GOT3 (cell line): ENCODE data around the gene AARS2.
"Not testable (repeated sequence)": the region's sequence is repeated elsewhere in the genome, so short reads cannot be mapped to it uniquely, and the experiment has no call there.

Experiments used
- DNase-seq: peaks from one replicate; lab custom pipeline; 2025; ENCODE audit warnings: mixed read lengths; lab: John Stamatoyannopoulos, UW

Gene AARS2

DNA sequence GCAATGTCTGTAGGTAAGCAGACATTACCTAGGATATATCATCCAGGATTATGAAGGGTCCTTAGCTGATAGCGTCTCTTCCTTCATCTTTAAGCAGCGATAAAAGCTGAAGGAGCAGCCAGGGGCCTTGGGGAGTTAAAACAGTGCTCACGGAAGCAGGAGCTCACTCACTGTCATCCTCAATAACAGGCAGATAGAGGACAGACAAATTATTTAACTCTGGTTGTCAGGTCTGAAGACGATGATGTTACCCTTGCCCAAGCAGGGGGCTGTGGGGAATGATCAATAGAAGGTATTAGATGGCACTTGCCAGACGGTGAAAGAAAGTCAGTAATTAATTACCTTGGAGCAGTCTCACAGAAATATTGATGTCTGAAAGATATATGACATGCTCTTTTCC is 16.7 kb upstream of the AARS2 start:
- DNase-seq = no peak

DNA sequence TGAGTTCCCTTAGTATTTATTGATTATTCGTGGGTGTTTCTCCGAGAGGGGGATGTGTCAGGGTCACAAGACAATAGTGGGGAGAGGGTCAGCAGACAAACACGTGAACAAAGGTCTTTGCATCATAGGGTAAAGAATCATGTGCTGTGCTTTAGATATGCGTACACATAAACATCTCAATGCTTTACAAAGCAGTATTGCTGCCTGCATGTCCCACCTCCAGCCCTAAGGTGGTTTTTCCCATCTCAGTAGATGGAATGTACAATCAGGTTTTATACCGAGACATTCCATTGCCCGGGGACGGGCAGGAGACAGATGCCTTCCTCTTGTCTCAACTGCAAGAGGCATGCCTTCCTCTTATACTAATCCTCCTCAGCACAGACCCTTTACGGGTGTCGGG is 15.1 kb upstream of the AARS2 start:
- DNase-seq = not testable (repeated sequence)

DNA sequence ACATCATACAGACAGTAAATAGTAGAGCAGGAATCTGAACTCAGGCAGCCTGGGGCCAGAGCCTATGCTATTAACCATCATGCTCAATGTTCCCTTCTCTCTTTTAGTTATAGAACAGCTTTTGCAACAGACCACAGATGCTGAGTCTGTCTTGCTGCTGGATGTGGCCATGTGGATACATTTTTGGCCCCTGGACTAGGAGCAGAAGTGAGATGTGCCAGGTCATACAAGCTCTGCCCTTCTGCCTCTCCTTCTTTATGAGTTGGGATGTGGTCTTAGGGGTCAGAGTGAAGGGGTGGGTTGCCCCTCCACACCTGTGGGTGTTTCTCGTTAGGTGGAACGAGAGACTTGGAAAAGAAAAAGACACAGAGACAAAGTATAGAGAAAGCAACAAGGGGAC is 14.6 kb upstream of the AARS2 start:
- DNase-seq = no peak

DNA sequence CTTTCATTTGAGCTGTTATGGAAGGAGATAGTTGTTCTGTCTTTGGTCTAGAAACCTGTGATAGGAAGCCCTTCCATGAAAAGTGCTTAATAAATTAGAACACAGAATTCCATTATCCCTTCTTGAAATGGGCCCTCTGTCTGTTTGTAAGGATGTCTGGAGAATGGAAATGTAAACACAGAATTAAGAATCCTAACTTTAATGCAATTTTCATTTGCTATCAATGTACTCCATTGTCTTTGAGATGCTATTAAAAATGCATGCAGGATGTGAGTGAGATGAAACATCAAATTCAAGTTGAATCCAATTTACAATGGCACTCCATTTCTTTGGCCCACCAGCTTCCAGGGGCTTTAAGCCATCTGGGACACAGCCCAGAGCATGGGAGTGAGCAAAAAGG is 13.9 kb upstream of the AARS2 start:
- no peak for DNase-seq

DNA sequence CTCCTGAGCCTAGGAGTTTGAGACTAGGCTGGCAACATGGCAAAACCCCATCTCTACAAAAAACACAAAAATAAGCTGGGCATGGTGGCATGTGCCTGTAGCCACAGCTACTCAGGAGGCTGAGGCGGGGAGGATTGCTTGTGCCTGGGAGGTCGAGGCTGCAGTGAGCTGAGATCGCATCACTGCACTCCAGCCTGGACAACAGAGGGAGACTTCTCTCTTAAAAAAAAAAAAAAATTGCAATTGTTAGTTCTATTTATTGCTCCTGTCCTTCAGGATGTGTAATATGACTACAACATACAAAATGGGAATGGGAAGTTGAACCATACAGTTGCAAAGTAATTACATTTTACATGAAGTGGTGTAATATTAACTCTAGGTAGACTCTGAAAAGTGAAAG is 8.1 kb upstream of the AARS2 start:
- DNase-seq = no peak

DNA sequence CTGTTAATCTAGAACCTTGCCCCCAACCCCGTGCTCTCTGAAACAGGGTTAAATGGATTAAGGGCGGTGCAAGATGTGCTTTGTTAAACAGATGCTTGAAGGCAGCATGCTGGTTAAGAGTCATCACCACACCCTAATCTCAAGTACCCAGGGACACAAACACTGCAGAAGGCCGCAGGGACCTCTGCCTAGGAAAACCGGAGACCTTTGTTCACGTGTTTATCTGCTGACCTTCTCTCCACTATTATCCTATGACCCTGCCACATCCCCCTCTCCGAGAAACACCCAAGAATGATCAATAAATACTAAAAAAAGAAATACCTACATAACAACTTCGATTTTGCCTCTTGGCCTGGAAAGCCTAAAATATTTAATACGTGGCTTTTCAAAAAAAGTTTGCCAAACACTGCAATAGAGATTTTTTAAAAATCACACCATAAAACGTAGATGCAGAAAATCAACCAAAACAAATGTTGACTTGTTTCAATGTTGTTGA is 4.0 kb upstream of the AARS2 start:
- not testable (repeated sequence) for DNase-seq

DNA sequence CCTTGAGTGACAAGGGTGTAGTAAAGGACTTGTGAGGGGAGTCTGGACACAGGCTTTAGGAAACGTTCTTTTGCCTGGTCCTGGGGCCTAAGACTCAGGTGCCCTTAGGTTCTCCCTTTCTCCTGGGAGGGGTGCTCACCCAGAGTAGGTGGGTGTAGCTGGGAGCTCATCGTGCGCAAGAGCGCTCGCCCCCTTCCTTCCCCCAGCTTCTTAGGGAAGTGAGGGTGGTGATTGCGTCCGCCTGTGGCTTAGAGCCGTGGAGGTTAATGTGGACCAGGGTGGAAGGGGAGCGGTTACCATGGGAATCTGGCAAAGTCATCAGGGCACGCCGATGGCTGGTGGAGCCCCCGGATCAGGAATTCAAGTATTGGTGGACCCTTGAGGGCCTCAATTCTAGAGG is 3.3 kb upstream of the AARS2 start:
- DNase-seq = no peak

DNA sequence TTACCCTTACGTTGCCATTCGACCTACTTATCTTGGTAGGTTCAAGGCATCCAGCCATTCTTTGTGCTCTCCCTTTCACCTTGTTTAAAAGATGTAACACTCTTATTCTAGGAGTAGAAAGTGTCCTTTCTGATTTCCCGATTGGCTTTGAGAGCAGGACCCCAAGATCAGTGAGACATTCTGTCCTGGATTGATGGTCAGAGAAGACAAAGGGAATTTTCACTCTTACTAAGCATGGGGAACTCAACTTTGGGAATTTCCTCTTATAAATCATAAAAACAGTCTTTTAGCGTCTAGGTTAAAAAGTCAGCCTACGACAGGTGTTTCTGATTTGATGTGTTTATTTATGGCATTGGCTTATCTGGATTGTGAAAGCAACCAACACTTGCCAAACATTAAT is 2.8 kb upstream of the AARS2 start:
- DNase-seq = no peak

DNA sequence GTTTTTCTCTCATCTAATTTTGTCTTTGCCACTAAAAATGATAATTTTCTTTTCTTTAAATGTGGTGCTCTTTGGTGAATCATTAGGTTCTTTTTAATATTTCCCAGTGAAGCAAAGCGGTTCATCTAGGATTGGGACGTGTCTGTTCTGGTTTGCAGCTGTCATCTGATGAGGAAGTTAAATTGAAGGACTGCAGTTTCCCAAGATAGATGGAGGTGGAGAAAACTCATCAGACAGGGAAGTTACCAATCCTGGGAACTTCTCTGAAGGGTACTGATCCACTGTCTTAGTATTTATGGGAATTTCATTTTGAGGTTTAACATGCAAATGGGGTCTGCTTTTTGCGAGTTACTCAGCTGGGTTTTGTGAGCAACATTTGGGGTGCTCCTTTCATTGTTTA is 2.4 kb upstream of the AARS2 start:
- DNase-seq = no peak

DNA sequence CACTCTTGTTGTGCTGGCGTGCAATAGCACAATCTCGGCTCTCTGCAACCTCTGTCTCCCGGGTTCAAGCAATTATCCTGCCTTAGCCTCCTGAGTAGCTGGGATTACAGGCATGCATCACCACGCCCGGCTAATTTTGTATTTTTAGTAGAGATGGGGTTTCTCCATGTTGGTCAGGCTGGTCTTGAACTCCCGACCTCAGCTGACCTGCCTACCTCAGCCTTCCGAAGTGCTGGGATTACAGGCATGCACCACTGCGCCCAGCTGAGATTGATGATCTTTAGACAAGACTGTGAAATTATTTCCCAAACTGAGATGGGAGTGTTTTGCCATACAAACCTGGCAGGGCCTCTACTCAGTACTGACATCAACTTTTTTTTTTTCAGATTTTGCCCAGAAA is 1.5 kb upstream of the AARS2 start:
- not testable (repeated sequence) for DNase-seq

DNA sequence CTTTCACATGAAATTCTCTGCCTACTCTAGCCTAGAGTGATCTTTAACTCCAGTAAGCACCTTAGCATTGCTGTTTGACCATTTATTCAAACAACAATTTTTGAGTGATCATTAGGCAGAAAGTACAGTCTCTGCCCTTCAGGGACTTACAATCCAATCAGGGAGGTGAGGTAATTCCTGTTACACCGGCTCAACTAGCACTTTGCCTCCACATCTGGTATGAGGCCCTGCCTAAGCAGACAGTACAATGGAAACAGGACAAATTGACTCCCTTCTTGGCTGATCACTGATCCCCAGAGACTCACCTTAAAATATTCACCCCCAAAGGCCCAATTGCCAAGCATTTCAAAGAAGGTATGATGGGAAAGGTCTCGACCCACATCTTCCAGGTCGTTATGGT is 1.4 kb downstream of the AARS2 start:
- DNase-seq = no peak

DNA sequence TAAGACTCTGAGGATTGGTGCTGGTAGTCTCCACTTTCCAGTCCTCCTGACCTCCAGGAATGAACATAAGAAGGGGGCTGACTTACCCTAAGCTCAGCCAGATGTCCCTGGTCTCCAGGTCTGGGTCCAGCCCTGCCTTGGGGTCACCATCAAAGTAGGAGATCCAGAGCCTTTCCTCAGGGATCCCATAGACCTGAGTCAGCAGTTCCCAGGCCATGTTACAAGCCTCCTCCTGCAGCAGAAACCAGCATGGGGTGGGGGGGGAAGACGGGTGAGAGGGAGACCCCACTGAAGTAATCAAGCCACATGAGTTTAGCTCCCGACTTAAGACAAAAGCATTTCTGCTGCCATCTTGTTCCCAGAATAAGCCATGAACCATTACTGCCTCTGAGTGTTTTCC is 1.8 kb downstream of the AARS2 start:
- no peak for DNase-seq

DNA sequence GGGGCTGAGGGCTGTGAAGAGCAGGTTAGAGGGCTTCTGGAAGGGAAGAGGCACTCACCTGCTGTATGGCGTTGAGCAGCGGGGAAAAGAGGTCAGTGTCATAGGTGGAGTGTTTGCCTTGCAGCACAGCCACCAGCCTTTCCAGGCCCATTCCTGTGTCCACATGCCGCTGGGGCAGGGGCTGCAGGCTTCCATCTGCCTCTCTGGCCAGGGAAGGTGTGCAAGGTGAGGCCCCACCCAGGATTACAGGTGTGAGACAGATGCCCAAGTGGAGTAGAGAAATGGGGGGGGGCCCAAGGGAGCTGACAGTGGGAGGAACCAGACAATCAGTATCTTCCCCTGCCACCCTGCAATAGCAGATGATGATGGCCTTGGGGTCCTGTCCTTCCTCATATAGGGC is 2.9 kb downstream of the AARS2 start:
- DNase-seq = no peak

DNA sequence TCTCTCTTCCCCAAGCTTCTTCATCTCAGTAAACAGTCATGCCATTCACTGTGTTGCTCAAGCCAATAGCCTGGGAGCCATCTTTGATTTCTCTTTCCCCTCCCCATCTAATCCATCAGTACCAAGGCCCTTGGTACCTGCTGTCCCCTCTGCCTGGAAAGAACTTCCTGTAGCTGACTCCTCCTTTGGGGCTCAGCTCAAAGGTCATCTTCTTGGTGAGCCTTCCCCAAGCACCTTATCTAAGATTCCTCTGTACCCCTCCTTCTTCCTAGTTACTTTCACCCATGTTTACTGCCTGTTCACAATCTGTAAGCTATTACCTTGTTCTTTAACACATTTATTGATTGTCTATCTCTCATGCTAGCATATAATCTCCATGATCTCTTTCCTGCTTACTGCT is 3.5 kb downstream of the AARS2 start:
- no peak for DNase-seq

DNA sequence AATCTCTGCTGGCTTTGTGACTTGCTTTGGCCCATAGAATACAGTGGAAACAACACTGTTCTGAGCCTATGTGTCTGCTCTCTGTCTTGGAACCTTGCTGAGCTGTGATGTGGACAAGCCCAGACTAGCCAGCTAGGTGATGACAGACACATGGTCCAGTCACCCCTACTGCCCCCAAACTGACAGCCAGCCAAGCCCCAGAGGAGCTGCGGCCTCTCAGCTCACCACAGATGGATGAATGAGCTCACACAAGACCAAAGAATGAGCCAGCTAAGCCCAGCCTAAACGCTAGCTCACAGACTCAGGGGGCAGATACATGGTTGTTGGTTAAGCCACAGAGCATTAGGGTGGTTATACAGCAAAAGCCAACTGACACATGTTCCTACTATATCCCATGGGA is 4.1 kb downstream of the AARS2 start:
- no peak for DNase-seq

DNA sequence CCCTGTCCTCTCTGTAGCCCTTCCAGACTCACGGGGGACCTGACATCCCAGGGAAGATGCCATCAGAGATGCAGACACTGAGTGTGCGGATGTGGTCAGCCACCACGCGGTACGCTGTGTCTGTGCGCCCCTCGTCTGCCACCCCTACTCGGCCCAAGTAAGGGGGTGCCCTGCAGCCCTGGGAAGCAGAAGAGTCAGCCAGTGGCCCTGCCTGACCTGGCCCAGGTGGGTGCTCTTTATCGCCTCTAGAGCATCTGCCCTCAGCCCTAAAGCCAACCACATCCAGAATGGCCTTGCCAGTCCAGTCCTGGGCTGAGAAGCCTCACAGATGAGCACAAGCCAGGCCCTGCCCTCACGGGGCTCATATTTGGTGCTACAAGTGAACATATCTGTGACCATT is 5.9 kb downstream of the AARS2 start:
- no peak for DNase-seq

DNA sequence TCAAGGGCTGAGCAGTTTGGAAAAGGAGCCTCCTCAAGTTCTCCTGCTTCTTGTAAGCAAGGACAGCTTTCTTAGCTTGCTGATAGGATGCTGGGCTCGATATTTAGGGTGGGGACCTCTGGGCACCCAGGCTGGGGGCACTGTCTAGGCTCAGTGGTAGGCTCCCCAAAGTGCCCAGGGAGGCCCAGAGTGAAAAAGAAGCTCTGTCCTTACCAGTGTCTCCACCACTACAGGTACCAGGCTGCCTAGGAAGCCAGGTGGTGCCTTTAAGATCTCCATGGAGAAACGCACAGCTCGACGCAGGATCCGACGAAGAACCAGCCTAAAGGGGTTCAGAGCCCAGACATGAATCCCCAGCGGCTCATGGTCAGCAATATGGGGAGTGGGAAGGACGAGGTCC is 6.4 kb downstream of the AARS2 start:
- DNase-seq = no peak

DNA sequence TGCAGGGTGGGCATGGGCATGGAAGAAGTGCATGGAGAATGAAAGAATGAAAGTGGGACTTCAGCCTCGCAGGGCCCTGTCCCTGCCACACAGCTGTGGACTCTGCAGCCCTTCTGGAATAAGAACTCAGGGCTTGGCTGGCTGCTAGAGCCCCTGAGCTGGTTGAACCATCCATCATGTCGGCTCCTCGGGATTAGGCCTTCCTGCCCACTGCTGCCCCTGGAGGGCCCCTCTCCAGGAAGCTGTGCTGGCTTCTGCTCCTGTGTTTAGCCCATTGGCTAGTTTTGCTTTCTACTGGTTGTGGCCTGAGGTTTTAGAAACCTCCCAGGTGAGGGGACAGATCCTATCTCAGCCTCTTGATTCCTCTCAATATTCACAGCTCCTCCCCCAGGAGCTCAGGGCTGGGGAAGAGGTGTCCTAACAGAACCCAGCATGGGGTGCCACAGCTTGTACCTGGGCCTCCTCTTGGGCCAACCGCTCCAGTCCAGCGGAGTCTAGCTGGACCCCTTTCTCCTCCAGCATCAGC is 7.9 kb downstream of the AARS2 start:
- no peak for DNase-seq

DNA sequence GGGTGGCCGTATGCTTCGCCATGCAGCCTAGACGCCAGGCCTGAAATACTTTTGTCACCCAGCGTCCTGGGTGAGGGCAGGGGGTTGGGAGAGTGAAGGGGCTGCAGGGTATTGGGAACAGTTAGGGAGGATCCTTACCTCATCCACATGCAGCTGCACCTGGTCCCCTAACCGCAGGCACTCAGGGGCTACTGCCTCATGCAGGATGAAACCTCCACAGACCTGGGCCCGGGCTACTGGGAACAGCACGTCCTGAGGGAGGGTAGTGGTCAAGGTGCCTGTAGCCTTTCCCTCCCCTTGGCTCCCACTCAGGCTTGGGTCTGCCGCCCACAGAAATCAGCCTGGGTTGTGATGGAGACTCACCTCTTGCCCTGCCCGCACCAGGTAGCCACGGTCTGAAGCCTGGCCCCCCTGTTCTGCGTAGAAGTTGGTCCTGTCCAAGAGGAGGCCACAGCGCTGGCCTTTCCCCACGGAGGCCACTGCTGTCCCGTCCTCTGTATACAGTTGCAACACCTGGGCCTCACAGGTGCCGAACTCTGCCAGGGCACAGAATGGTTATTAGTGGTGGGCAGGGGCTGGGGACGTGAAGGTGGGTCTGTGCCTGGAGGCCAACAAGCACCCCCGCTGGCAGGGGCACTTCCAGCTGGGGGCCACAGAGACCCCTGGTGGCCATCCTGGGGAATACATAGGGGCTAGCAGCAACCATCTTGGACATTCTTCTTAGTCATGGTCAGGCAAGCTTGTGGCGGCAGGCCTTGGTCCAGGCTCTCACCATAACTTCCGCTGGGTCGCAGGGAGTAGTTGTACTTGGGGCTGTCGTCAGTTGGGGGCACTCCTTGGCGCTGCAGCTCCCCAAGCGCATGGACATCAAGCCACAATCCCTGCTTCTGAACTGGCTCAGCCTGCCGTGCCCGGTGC is 8.6 kb downstream of the AARS2 start:
- DNase-seq = no peak

DNA sequence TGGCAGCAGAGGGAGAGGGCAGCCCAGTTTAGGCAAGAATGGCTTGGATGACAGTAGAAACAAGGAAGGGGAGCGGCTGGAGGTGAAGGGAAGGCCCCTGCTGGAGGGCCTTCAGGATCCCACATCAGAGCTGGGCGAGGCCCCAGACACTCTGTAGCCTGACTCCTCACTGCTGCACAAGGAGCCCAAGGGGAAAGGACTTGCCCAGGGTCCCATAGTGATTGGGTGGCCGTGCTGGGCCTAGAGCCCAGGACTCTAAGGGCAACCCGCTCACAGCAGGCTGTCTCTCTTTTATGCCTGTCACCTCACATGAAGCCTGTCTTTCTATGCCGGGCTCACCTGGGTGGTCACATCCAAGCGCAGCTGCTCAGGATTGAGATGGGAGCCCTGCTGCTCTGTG is 9.3 kb downstream of the AARS2 start:
- DNase-seq = no peak

DNA sequence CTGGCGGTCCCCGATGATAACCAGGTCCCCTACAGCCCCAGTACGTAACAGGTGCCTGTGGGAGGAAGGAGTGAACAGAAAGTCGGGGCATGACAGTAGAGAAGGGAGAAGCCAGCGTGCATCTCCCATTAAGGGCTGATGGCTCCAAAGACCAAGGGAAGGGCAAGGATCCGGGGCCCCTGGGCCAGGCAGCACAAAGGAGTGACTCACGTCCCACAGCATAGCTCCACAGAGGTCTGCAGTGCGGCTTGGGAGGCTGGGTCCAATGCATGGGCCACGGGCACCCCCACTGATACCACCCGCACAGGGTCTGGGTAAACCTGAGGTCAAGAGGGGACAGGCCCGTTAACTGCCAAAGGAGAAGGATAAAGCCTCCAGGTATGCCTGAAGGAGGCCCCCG is 10.3 kb downstream of the AARS2 start:
- no peak for DNase-seq

DNA sequence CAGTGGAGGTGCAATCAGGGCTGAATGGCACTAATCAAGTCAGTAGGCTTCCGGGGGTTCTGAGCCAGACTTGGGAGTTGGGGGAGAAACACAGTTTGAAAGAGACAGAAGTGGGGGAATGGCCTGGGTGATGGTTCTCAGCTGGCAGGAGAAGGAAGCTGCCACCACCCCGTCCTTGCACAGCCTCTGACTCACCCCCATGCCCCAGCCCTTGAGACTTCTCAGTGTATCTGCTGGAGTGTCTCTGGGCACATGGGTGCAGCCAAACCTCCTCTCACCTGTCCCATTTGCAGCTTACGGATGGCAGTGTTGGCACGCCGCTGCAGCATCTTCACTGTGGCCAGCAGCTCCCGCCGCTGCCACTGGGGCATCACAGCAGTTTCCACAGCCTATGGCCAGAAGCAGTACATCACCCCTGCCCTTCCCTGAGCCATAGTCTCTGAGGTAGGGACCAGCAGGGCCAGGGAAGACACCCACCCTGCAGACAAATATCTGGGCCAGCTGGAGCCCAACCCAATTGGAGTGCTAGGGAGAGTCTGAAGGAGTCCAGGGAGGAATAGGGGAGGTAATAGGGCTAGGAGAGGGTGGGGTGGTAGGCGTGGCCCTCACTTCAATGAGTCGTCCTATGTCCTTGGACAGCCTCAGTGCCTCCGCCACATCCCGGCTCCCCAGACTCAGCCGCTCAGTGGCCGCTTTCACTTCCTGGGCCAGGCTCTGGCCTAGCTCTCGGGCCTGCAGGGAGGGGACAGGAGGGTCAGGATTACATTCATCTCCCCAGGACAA is 11.2 kb downstream of the AARS2 start:
- DNase-seq = no peak

DNA sequence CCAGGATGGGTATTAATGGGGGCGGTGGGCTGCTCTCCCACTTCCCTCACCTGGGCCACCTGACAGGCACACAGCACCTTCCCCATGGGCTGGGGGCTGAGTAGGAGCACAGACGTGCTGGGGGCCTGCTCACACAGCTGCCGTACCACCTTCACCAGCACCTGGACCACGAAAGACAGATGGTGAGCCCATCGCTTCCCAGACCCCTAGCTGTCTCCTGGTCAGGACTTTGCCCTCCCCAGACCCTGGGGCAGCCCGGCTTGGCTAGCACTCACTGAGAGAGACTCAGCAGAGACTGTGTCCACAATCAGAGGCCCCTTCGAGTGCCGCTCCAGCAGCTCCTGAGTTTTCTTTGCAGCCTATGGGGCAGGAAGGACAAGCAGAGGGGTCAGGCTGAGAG is 12.0 kb downstream of the AARS2 start:
- DNase-seq = no peak
